PC-9 (cell line): ENCODE data around the gene ERBB4. TPM values are rescaled to one million over a fixed set of nuclear protein-coding genes. Genes with fewer than 3 reads are reported as not detected.

Experiments
- BruUV-seq: library from RNA; stranded (reverse); fragments of 400-500 nt; replicated peaks from 2 replicates; lab custom pipeline; 2021; lab: Mats Ljungman, UMichigan
- CTCF ChIA-PET: fragments of 300-600 bp; sonication (Branson Sonifier 250); formaldehyde crosslinking; loops from one replicate; lab custom pipeline; 2022; ENCODE audit warnings: antibody characterized with exemption; lab: Charles Lee
- POLR2A ChIA-PET: fragments of 300-600 bp; sonication (Branson Sonifier 250); formaldehyde crosslinking; loops from one replicate; lab custom pipeline; 2022; ENCODE audit warnings: antibody characterized with exemption; ENCODE audit not compliant: unreplicated experiment; lab: Charles Lee
- DNase-seq, 2 experiments: peaks; one replicate each; pipeline versions ENCODE4 v3.0.0 to v3.0.0-alpha.2; 2015 to 2022; ENCODE audit warnings: mixed read lengths in 1 of 2
- H2AFZ ChIP-seq: fragments of 200-600 bp; sonication (generic); 2 replicates; pipeline ENCODE4 v1.8.1; 2017; ENCODE audit warnings: antibody characterized with exemption
- H3F3A ChIP-seq: fragments of 200-600 bp; sonication (generic); 2 replicates; pipeline ENCODE4 v1.8.1; 2017; ENCODE audit warnings: antibody characterized with exemption, mild to moderate bottlenecking, low read depth; ENCODE audit not compliant: insufficient read depth
- H3K27ac ChIP-seq: fragments of 200-600 bp; sonication (generic); 2 replicates; pipeline ENCODE4 v1.6.1; 2016; ENCODE audit warnings: mixed run types
- H3K27me3 ChIP-seq: fragments of 200-600 bp; sonication (generic); 2 replicates; pipeline ENCODE4 v1.6.1; 2016; ENCODE audit warnings: low read depth, mixed run types; ENCODE audit not compliant: insufficient read depth
- H3K36me3 ChIP-seq: fragments of 200-600 bp; sonication (generic); 2 replicates; pipeline ENCODE4 v1.6.1; 2016; ENCODE audit warnings: low read depth, mixed run types
- H3K4me1 ChIP-seq: fragments of 200-600 bp; sonication (generic); replicated peaks from 2 replicates; pipeline ENCODE4 v1.6.1; 2016; ENCODE audit warnings: mixed run types; ENCODE audit not compliant: insufficient read depth
- H3K4me2 ChIP-seq: fragments of 200-600 bp; sonication (generic); 2 replicates; pipeline ENCODE4 v1.6.1; 2017; ENCODE audit warnings: mixed run types
- H3K4me3 ChIP-seq: fragments of 200-600 bp; sonication (generic); 2 replicates; pipeline ENCODE4 v1.6.1; 2016; ENCODE audit warnings: mixed run types
- H3K79me2 ChIP-seq: fragments of 200-600 bp; sonication (generic); 2 replicates; pipeline ENCODE4 v1.6.1; 2017; ENCODE audit warnings: low read depth, mixed run types
- H3K9me2 ChIP-seq: fragments of 200-600 bp; sonication (generic); 2 replicates; pipeline ENCODE4 v1.8.1; 2017; ENCODE audit warnings: mild to moderate bottlenecking; ENCODE audit not compliant: insufficient read depth
- H3K9me3 ChIP-seq: fragments of 200-600 bp; sonication (generic); 2 replicates; pipeline ENCODE4 v1.8.1; 2016; ENCODE audit warnings: low read depth; ENCODE audit not compliant: insufficient read depth
- H4K20me1 ChIP-seq: fragments of 200-600 bp; sonication (generic); 2 replicates; pipeline ENCODE4 v1.8.1; 2017; ENCODE audit not compliant: insufficient read depth
- CTCF ChIP-seq: fragments of 200-600 bp; sonication (generic); conservative IDR thresholded peaks from 2 replicates; pipeline ENCODE4 v1.6.1; 2017; ENCODE audit warnings: mixed run types, antibody characterized with exemption, mild to moderate bottlenecking, moderate library complexity
- EZH2 ChIP-seq: fragments of 200-600 bp; sonication (generic); IDR thresholded peaks from 2 replicates; pipeline ENCODE4 v1.8.0; 2017; ENCODE audit warnings: antibody characterized with exemption, low read depth
- intact Hi-C: fragments of 100-400 bp; cut with micrococcal nuclease; formaldehyde crosslinking; loops from one replicate; pipeline ENCODE4 v1.10.0; 2022; ENCODE audit not compliant: unreplicated experiment
- total RNA-seq: library from RNA; stranded (reverse); gene quantifications from 2 replicates; pipeline ENCODE4 v1.2.3, GENCODE V29; 2021

The ERBB4 gene
- total RNA-seq, 1 experiment from 2014 or later, result not detected

GRCh38 chr2:212033888-212034287, 504.7 kb downstream of the ERBB4 start:
- H3K4me2 ChIP-seq, result no peak overlapping the region

DNA sequence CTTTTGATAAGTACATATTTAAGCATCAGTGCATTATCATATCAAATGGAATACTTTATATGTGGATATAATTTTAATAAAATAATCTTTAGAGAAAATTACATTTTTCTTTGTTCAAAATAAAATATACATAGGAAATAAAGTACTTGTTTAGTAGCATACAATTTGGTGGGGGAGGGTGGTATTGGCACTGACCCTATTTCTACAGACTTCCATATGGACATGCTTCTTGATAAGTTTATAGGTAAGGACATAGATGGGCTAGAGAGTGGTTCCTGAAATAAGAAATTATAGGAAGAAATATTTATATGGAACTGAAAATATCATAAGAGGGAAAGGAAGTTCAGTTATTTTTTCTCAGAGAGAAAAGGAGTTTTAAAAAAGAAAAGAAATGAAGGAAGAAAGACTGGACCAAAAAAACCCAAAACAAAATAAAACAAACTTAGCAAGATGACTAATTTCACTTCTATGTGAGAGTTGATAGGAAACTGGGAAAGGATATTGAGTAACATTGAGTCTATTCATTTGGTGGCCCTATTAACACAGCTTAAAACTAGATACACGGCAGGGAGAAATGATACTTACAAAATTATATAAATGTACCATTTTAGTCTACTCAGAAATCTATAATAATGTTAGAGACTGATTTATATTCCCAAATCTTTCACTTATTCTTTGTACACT, 505.9 kb downstream of the ERBB4 start:
- POLR2A ChIA-PET, result no interaction called here

More at GRCh38 chr2:212033888-212034287, 504.7 kb downstream of the ERBB4 start:
- no peaks in the 10 kb centered on the region for H3K9me2 ChIP-seq
- H4K20me1 ChIP-seq, result no peaks in the 10 kb centered on the region
- no peaks in the 10 kb centered on the region for H3K27me3 ChIP-seq
- TF ChIP-seq CTCF (no peak), EZH2 (no peak)
- intact Hi-C loops, result no loop called here
- no peaks in the 10 kb centered on the region for H3F3A ChIP-seq
- DNase-seq, result no peak
- H3K27ac ChIP-seq, result no peak overlapping the region
- ChIA-PET POLR2A (no interaction called here), CTCF (no interaction called here)
- no peaks in the 10 kb centered on the region for H3K9me3 ChIP-seq
- no peak overlapping the region for H2AFZ ChIP-seq
- no peaks in the 10 kb centered on the region for H3K36me3 ChIP-seq
- H3K4me1 ChIP-seq, result no peaks in the 10 kb centered on the region
- no TSS peak for BruUV-seq
- no peaks in the 10 kb centered on the region for H3K79me2 ChIP-seq
- H3K4me3 ChIP-seq, result no peak overlapping the region

GRCh38 chr2:212032032-212032431, 506.6 kb downstream of the ERBB4 start:
- POLR2A ChIA-PET, result no interaction called here
- intact Hi-C loops, result no loop called here
- H3K27ac ChIP-seq, result no peak overlapping the region
- no TSS peak for BruUV-seq
- H3K4me3 ChIP-seq, result no peak overlapping the region
- TF ChIP-seq CTCF (no peak), EZH2 (no peak)
- H3K9me2 ChIP-seq, result no peaks in the 10 kb centered on the region
- no peaks in the 10 kb centered on the region for H3K9me3 ChIP-seq
- H3K27me3 ChIP-seq, result no peaks in the 10 kb centered on the region
- CTCF ChIA-PET, result no interaction called here
- H3K4me1 ChIP-seq, result no peaks in the 10 kb centered on the region
- H3K36me3 ChIP-seq, result no peaks in the 10 kb centered on the region
- H3F3A ChIP-seq, result no peaks in the 10 kb centered on the region
- H3K79me2 ChIP-seq, result no peaks in the 10 kb centered on the region
- no peak for DNase-seq
- no peak overlapping the region for H2AFZ ChIP-seq
- no peaks in the 10 kb centered on the region for H4K20me1 ChIP-seq
- no peak overlapping the region for H3K4me2 ChIP-seq

More for the DNA sequence above, 505.9 kb downstream of the ERBB4 start:
- Histone ChIP-seq H3K79me2 (no peaks in the 10 kb centered on the region), H3K27ac (no peak overlapping the region), H3K36me3 (no peaks in the 10 kb centered on the region), H3K27me3 (no peaks in the 10 kb centered on the region), H3K9me2 (no peaks in the 10 kb centered on the region), H2AFZ (no peak overlapping the region), H3F3A (no peaks in the 10 kb centered on the region), H3K4me2 (no peak overlapping the region), H3K4me1 (no peaks in the 10 kb centered on the region), H4K20me1 (no peaks in the 10 kb centered on the region), H3K9me3 (no peaks in the 10 kb centered on the region), H3K4me3 (no peak overlapping the region)
- DNase-seq, result no peak
- BruUV-seq, result no TSS peak
- CTCF ChIA-PET, result no interaction called here
- intact Hi-C loops, result no loop called here
- no peak for TF ChIP-seq CTCF
- TF ChIP-seq EZH2, result no peak
